HG03064 (cell line): Measurements from ENCODE around the gene STK33.

ENCODE experiments used
- ATAC-seq: cut with Tn5 transposase; IDR thresholded peaks from one replicate; pipeline ENCODE4 v1.9.1; 2021; ENCODE audit warnings: low read depth; ENCODE audit not compliant: unreplicated experiment

The STK33 gene

DNA sequence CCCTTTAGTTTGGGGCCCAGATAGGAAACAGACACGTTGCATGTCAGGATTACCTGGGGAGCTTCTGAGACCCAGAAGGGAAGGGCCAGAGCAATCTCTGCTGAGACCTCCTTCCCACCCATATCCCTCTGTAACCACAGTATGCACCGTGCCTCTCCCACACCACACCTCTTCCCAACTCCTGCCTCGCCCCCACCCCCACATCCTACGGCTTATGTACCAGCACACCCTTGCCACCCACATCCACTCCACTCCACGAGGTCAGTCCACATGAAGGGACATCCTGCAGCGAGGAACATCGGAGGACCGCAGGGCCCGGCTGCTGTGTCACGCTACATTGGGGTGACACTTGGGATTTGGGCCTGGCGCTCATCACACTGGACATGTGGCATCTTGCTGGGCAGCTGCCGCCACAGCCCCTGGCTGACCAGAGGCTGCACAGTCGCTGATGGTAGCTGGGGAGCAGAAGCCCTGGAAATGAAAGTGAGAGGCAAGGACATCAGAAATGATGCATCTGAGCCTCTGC, 212.1 kb downstream of the STK33 start:
- ATAC-seq = no peak

DNA sequence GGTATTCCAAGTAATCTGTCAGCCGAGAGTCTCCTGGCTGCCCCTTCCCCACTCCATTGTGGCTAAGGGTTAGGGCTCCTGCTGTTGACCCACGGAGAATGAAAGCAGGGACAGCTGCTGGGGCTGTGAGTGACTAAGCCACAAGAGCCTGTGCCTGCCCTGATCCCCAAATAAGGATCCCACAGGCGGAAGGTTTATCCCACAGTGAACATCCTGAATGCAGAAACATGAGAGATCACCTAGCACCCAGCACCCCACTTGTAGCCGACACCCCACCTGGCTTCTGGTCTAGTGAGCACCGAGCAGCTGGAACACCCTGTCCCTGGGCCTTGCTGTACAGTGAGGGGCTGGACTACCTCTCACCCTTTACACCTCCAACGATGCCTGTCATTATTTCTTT, 212.7 kb downstream of the STK33 start:
- no peak for ATAC-seq

DNA sequence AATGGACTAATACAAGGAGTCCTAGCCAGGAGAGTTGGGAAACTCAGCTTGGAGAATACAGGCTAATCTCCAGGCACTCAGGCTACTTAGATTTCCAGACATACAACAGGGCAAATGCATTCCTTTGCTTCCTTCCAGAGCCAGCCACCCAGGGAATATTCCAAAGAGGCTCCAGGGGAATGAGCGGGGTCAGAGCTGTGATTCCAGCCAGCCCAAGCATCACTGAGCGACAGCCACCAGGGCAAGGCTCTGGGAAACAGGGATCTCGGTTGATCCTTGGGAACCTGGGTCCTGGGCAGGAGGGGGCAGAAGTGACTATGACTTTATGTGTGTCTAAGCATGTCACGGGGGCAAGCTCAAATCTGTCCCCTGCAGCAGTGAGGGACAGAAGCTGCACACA, 218.1 kb downstream of the STK33 start:
- no peak for ATAC-seq

DNA sequence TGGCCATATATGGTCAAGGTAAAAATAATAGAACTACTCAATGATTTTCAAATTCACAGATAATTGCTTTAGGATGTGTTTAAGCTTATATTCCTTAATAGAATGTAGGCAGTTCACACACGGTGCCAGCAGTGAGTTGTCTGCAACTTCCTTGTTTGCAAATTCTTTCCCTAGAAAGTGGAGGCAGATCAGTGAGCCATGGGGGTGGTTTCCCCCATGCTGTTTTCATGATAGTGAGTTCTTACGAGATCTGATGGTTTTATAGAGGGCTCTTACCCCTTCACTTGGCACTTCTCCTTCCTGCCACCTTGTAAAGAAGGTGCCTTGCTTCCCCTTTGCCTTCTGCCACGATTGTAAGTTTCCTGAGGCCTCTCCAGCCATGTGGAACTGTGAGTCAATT, 218.6 kb downstream of the STK33 start:
- ATAC-seq = no peak

DNA sequence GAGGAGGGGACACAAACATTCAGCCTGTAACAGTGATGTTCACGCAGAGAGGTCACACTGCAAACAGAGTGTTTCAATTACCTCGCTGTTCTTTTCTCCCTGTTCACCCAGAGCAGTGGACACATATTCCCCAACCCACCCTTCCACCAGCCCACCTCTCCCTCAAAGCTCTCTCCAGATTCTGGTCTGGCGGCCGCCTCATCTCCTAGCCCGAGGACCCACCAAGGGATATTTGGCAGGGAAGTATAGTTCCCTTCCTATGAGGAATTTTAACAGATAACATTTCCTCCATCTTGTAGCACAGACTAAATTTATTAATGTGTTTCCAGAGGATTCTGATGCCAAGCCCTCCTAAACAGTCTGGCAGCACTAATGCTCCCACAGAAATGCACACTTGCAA, 219.3 kb downstream of the STK33 start:
- ATAC-seq = no peak

DNA sequence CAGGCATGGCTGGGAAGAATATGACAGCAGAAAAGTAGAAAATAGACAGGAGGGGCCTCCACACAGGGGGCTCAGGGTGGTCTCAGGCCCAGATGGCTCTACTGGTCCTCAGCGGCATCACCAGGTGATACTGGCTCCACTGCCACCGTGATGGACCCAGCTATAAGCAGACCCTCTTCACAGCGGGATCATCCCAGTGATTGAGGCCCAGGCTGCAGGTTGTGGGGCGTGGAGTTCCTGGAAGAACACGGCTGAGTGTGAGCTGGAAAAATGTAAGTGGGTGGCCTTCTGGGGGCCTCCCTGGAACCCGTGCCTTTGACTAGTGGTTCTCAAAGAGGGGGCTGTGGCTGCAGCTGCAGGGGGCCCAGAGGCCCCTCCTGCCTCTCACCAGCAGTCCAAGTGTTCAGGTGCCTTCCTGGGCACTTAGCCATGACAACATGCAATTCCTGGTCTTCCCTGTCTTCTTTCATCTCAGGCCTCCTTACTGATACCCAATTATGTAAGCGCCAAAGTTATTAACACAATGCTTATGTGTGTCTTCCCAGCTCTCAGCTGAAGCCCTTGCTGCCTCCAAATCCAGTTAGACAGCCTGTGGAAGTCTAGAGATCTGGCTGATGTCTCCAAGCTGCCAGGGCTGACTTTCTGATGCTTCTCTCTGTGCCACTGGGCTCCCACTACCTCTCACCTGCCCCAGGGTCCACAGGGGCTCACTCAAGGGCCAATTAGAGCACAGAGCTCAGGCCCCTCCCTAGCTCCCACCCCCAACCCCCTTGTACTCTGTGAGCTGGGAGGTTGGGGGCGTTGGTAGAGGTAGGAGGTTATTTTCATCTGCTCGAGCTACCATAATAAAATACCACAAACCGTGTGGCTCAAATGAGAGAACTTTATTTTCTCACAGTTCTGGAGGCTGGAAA, 220.3 kb downstream of the STK33 start:
- no peak for ATAC-seq

DNA sequence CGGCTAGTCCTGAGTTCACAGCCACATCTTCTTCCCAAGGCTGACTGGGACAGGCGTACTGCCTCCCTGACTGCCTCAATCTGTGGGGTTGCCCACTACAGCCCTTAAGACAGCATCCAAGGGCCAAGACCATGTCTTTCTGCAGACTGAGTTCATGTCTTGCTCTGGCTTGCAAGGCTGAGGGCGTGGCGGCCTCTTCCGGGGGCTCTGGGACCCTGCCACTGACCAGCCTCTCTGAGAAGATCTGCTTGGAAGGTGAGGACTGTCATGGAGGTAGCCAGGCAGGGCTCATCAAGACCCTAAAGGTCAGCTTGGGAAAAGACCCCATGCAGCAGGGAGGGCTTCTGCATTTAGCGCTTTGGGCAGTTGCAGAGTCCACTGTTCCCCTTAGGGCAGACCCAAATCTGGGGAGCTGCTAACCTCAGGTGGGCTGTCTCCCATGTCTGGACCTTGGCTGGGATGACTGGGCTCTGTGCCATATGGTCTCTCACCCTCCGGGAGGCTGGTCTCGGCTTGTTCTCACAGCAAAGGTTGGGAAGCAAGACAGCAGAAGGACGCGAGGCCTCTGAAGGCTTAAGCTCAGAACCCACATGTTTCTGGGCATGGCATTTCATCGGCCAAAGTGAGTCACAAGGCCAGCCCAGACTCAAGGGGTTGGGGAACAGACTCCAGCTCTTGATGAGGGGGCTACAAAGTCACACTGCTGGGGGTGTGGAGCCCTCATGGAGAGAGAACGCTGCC, 221.2 kb downstream of the STK33 start:
- no peak for ATAC-seq

DNA sequence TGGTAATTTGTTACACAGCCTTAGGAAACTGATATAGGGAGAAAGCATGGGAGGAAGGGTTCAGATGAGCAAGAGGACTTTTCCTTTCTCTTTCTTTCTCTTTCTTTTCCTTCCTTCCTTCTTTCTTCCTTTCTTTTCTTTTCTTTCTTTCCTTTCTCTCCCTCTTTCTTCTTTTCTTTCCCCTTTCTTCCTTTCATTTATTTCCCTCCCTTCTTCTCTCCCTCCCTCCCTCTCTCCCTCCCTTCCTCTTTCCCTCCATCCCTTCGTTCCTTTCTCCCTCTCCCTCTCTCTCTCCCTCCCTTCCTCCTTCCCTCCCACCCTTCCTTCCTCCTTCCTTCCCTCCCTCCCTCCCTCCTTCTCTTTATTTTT, 222.5 kb downstream of the STK33 start:
- ATAC-seq = no peak

DNA sequence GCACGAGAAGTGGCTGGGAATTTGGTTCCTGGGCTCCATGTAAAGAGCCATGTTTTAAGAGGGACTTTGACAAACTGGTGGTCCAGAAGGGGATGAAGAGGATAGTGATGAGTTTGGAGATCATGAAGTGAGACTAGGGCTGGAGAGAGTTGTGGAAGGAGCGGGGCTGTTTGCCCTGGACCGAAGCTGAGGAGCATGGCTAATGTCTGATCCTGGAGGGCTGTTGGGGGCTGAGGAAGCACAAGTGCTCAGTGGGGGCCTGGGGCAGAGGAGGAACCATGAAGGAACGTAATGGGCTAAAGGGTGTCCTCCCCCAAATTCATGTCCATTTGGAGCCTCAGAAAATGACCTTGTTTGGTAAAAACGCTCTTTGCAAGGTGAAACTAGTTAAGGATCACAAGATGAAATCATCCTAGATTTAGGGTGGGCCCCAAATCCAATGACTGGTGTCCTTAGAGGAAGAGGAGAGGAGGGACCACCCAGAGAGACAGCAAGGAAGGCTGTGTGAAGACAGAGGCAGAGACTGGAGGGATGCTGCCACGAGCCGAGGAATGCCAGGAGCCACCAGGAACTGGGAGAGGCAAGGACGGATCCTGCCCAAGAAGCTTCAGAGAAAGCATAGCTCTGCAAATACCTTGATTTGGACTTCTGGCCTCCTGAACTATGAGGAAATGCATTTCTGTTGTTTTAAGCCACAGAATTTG, 223.1 kb downstream of the STK33 start:
- no peak for ATAC-seq

DNA sequence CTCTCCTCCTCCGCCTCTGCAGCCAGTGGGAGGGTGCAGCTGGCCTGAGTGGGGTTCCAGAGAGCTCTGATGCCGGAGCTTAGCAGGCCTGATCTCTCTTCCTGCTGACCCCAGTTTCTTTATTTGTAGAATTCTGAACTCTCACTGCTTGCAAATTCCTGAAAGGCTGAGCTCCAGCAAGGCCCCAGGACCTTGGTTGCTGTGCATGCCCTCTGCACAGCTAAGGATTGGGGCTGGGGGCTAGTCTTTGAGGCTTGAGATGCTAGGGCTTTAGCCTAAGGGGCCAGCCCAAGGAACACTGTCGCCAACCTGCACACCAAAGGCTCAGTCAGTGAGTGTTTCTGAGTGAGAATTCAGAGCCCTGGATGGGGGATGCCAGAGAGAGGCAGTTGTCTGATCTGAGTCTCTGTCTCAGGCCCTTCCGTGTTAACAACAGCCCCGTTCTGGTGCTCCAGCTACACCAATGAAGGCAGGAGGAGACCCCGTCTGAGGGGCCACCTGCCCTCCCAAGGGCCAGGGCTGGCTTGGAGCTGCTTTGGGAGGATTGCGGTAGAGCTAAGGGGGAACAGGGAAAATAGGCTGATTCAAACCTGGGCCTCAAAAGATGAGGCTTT, 224.3 kb downstream of the STK33 start:
- no peak for ATAC-seq

DNA sequence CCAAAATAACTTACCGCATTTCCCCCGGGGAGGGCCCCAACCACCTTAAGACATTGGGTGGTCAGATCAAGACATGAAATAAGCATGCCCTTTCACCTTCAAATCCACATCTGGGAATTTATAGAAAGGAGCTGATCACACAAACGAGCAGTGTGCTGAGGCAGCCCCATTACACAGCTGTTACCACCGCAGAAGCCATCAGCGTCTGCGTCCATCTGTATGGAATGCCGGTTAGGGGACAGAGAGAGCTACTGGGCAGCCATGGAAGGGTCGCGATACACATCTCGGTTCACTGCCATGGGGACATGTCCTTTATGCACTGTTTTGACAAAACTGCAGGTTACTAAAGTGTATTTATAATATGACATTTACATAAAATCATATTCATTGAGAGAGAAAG, 225.3 kb downstream of the STK33 start:
- ATAC-seq = no peak

DNA sequence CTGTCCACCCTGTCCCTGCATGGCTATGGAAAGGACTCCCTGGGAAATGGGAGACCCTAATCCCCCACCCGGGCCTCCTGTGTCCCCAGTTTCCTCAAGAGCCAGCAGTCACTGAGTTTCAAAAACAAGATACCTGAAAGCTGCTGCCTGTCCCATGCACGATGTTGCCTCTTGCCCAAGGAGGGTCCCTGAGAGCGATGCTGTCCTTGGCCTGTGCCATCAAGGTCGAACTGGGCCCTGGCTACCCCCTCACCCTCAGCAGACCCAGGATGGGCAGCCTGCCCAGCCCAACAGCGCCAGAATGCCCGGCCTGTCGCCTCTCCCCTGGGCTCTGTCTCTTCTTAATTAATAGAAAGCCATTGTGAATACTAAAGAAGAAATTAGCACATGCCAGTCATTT, 225.8 kb downstream of the STK33 start:
- ATAC-seq = no peak

DNA sequence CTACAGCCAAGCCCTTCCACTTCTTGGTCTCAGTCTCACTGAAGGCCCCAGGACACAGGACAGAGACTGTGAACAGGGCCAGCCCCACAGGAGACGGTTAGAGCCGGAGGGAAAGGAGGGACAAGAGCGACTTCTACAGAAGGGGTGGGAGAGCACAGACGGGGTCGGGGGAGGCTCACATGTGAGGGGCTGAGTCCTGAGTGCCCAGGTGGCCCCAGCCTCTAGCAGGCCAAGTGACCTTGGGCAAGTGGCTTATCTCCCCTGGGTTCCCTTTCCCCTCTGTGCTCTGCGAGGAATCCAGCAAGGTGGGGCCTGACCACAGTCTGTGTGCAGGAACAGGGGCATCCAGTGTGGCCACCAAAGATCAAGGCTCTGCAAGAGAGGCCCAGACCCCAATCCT, 227.7 kb downstream of the STK33 start:
- no peak for ATAC-seq

DNA sequence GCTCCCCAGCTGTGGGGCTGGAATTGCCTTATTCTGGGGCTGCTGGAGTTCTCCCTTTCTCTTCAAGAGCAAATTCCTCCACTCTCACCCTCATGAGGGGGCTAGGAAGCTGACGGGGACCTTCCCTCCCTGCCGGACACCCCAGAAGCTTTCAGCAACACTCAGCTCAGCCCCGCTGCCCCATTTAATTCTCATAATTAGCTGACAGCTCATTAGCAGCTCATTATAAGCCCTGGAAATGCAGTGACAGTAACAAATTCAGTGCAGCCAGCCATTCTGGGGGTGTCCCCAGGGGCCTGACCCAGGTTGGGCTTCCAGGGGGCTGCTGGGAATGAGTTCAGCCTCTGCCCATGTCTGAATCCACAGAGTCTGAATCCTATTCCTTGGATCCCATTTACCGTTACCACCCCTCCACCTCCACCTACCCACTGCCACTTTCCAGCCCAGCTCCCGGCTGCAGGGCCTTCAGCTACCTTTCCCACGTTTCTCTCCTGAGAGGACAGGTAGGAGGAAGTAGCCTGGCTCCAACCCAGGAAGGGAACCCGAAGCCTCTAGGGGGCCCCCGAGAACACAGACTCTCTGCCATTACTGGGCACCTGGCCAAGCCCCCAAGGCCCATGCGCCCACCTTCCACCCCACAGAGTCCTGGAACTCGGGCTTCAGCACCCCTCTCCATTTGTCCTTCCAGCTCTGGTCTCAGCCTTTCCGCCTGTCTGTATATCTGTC, 228.6 kb downstream of the STK33 start:
- ATAC-seq = no peak

DNA sequence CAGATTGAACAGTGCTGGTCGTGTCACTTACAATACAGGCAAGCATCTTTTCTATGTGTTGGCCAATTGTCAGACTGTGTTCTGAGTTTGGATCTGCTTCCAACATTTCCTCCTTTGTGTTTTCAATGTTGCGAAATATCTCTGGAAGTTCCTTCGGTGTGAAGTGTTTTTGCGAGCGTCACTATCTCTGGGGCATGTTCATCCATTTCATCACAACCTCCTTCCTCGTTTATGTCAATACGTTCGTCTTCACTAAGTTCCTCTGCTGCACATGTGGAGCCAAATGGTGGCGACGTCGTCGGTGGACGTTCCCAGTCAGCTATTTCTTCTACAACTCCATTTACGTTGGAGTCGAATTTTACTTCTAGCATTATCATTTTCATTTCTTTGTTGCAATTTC, 230.1 kb downstream of the STK33 start:
- no peak for ATAC-seq

DNA sequence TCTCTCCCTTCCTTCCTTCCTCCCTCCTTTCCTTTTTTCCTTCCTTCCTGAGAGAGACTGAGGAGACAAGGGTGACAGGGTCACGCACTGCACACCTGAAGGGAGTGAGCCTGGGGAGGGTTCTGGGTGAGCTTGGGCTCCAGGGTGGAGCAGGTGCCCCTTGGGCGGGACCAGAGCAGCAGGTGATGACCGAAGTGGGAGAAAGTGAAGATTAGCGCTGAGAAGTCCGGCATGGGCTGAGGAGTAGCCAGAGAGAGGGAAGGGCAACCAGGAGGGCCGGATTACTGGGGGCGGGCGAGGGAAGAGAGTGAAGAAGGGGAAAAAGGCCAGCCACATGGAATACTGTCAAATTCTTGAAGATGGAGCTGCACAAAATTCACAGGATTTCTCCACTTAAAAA, 231.1 kb downstream of the STK33 start:
- no peak for ATAC-seq

DNA sequence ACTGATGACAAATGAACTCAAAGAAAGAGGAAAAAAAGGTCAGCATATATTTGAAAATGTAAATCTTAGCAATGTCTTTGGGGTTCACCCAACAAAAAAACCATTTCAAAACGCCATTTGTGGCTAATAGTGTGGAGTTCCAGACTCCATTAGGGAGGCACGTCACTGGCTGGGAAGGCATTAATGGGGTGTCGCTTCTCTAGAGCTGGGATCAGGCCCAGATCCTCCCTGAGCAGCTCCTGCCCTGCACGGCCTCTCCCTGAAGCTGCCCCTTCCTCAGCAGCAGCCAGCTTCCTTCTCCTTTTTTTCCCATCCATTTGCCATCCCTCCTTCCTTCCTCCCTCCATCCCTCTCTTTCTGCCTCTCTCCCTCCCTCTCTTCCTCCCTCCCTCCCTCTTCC, 231.5 kb downstream of the STK33 start:
- ATAC-seq = no peak

DNA sequence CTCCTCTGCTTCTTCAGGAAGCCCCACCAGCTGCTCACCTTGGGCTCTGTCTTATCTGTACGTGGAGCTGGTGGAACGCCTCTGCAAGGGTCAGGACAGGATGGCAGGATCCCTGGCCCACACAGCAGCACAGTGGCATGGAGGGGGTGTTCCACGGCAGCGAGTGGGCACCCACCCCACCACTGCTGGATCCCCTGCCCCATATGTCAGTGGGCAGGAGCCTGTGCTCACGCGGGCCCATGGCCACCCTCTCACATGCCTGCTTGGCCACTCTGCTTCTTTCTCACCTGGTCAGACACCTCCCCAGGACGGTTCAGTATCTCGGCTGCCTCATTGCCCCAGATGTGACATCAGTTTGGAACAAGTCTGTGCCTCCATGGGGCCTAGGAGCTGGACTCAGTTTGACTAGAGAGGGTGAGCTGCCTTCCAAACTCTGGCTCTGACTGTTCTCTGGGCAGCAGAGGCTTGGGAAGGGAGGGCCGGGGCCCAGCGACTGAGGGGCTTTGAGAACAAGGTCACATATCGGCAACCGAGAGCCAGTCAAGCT, 232.3 kb downstream of the STK33 start:
- ATAC-seq = no peak

DNA sequence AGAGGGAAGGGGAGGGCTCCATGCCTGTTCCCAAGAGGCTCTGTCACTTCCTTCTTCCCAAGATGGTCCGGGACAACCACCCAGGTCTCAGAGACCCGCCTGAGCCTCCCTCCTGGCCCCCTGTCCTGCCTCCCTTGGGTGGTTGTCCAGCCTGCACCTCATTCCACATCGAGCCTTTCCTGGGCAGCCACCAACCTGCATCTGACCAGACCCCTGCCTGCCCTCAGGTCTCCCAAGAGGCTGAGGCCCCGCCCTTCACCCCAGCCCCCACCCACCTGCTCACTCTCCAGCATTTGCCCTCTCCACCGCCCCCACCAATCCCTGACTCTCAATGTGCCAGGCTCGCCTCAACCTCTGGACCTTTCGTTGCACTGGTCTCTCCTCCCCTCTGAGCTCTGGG, 232.8 kb downstream of the STK33 start:
- no peak for ATAC-seq
